OCI-LY3 (cell line): ENCODE results near the gene THBS1.

Source experiments
- CTCF ChIP-seq: fragments of 200-600, 300-600 bp; sonication (generic); IDR thresholded peaks from 2 replicates; pipeline ENCODE4 v1.5.1; 2014; ENCODE audit warnings: antibody characterized with exemption, low read length, low read depth
- EZH2phosphoT487 ChIP-seq: fragments of 200-600 bp; shearing (Covaris generic); IDR thresholded peaks from 2 replicates; pipeline ENCODE4 v1.6.1; 2018; ENCODE audit warnings: antibody characterized with exemption, mixed run types, low read depth

GRCh38 chr15:39588531-39589192 lies 7.8 kb downstream of the THBS1 start:
- TF ChIP-seq CTCF (no peak), EZH2phosphoT487 (no peak)
